GM12864 (cell line): ENCODE data around the gene EMP1.

Experiments used
- DNase-seq: peaks from one replicate; pipeline ENCODE4 v3.0.0-alpha.2; 2011; ENCODE audit warnings: low read depth
- H3K4me3 ChIP-seq: 2 replicates; pipeline ENCODE4 v1.5.1; 2011; ENCODE audit warnings: mild to moderate bottlenecking, low read depth, low read length, control low read depth
- TF ChIP-seq, protein P1 (sequence below): IDR thresholded peaks from 2 replicates; pipeline ENCODE4 v1.5.1; 2011; ENCODE audit warnings: low read depth, mild to moderate bottlenecking, moderate library complexity, low read length, control low read depth, inconsistent platforms; ENCODE audit errors: missing control alignments

EMP1 gene

DNA sequence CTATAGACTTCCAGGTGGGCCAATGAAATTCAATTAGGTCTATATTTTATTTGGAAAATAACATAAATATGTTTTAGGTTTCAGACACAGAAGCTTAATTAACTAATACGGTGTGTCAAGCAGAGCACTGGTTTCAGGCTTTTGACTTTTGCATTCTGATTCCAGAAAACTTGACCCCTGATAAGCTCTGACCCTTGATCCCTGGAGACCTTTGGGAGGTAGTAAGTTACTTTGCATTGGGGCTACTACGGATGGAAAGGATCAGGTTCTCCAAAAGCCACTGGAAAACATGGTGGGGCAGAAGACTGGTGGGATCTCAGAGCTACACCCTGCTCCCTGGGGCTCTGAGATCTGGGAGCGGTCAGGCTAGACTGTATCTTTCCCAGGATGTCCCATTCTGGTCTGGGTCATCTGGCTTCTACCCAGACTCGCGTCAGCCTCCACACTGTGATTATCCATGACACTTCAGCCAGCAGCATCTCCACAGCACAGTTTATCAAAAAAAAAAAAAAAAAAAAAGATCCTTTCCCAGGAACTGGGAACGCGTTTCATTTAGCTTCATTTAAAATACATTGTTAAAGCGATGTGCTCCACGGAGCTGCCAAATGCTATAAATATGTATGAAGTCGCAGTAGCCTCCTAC lies 17.8 kb upstream of the EMP1 start:
- H3K4me3 ChIP-seq, result no peak overlapping the region
- no peak for DNase-seq
- TF ChIP-seq, protein P1, sequence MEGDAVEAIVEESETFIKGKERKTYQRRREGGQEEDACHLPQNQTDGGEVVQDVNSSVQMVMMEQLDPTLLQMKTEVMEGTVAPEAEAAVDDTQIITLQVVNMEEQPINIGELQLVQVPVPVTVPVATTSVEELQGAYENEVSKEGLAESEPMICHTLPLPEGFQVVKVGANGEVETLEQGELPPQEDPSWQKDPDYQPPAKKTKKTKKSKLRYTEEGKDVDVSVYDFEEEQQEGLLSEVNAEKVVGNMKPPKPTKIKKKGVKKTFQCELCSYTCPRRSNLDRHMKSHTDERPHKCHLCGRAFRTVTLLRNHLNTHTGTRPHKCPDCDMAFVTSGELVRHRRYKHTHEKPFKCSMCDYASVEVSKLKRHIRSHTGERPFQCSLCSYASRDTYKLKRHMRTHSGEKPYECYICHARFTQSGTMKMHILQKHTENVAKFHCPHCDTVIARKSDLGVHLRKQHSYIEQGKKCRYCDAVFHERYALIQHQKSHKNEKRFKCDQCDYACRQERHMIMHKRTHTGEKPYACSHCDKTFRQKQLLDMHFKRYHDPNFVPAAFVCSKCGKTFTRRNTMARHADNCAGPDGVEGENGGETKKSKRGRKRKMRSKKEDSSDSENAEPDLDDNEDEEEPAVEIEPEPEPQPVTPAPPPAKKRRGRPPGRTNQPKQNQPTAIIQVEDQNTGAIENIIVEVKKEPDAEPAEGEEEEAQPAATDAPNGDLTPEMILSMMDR, result no peak

DNA sequence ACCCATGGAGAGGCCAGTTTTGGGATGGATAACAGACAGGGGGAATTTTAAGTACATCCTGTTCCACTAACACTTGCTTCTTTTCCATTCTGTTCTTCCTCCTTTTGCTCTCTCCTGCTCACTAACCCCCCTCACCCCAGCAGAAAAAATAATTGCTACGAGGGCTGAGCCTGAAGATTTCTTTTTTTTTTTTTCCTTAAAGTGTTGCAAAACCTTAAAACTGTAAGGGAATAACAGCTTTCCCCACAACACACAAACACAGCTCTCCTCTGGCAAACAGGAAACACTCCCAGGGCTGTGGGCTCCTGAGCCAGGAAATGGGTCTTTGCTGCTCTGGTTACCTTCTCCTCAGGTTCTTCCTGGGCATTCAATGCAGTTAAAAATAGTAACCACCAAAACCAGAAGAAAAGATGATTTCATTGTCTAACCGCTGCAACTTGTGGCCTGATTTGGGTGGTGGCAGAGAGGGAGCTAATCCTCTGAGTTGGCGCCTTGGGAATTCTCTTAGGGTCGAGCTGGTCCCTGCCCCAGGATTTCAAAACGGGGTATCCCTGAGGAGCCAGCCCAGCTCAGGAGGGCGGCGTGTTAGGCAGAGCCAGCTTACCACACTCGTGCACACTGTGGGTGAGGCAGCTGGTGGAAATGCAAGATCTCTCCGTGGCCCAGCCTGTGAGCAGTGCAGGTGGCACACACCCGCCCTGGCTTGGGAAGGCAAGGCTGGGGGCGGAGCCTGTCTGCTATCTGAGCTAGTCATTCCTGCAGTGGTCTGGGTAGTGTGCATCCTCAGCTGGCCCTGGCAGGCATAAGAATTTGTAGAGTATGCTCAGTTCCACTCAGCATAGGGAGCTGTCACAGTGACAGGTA lies 17.1 kb upstream of the EMP1 start:
- no peak overlapping the region for H3K4me3 ChIP-seq
- TF ChIP-seq, protein P1, result no peak
- DNase-seq, result no peak

DNA sequence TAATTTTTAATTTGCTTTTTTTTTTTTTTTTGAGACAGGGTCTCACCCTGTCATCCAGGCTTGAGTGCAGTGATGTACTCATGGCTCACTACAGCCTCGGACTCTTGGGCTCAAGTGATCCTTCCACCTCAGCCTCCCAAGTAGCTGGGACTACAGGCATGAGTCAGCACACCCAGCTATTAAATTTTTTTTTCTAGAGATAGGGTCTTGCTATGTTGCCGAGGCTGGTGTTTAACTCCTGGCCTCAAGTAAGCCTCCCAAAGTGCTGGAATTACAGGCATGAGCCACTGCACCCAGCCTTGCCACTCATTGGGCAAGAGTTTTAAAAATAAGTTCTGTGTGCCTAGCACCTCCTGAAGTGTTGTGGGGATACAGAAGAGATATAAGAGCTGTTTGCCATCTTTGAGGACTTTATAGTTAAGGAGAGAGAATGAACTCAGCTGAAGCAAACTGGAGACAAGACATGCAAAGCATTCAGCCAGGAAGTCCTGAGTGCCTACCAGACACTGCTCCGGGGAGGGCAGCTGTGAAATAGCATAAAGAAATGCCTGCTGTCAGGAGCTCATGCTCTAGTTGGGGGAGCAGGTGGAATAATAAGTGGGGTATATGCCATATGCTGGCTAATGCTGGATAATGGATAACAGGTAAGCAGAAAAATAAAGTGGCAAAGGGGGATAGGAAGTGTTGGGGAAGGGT lies 15.0 kb upstream of the EMP1 start:
- no peak for DNase-seq
- TF ChIP-seq, protein P1, result no peak
- no peak overlapping the region for H3K4me3 ChIP-seq

DNA sequence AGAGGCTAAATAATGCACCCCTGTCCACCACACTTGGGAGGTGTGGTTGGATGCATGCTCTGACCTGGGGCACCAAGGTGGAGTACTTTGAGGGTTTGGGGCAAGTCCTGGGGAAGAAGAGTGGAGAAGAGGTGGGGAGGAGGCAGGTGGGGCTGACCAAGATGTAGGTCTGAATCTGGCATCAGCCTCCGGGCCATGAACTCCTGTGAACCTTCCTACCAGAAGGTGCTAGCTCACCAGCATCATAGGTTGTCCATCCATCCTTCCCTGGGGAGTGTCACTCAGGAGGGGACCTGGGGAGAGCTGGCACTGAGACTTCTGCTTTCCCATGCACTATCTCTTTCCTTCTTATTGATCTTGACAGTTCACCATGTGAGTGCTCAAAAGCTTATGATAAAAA lies 13.6 kb upstream of the EMP1 start:
- TF ChIP-seq, protein P1, result no peak
- no peak for DNase-seq
- H3K4me3 ChIP-seq, result no peak overlapping the region

DNA sequence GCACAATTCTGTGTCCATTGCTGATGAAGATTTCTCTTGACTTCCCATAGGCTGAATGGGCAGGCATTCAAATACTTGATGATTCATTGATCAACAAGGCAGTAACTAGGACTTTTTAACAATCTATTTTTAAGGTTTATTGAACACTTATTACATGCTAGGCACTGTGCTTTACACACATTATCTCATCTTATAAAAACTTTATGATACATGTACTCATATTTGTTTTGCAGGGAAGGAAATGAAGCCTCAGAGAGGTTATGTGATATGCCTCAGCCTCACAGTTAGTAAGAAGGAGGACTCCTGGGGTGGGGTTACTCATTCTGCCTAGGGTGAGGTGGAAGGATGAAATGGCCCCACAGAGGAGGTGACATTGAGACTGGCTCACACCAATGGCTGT lies 12.9 kb upstream of the EMP1 start:
- TF ChIP-seq, protein P1, result no peak
- H3K4me3 ChIP-seq, result no peak overlapping the region
- no peak for DNase-seq

DNA sequence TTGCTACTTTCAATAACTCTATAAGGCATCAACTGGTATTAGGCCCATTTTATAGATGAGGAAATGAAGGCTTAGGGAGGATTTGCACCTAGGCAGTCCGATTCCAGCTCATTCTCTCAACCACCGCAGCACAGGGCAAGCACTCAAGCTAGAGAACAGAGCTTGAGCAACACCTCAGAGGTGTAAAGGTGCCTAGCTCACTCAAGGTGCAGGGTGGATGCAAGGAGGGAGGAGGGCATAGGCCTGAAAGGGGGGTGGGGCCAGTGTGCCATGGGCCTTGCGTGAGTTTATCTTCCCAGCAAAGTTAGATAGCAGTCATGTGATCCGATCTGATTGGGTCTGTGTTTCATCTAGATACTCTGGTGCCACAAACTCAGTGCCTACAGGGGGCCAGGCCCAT lies 10.2 kb upstream of the EMP1 start:
- TF ChIP-seq, protein P1, result no peak
- DNase-seq, result no peak
- H3K4me3 ChIP-seq, result no peak overlapping the region
